Effector CD8-positive, alpha-beta T cell (primary cell): ENCODE results near the gene NFYC.
"Not testable (repeated sequence)": the region's sequence is repeated elsewhere in the genome, so short reads cannot be mapped to it uniquely, and the experiment has no call there.

ENCODE experiments used
- DNase-seq: peaks from one replicate; lab custom pipeline; 2025; lab: John Stamatoyannopoulos, UW

The NFYC gene

GRCh38 chr1:40665335-40666171 lies 26.0 kb upstream of the NFYC start, which contains the start of gene RIMS3:
TSS of gene RIMS3 (minus strand) at chr1:40665682. CDS start at chr1:40641925, 23,757 bp downstream.
- peak; percentile 76 for DNase-seq

- peak; percentile 67 for DNase-seq
Measured at GRCh38 chr1:40668769-40669525, 22.6 kb upstream of the NFYC start.

GRCh38 chr1:40673452-40673851 lies 18.1 kb upstream of the NFYC start:
- no peak for DNase-seq

- no peak for DNase-seq
Measured at GRCh38 chr1:40676501-40676900, 15.0 kb upstream of the NFYC start.

- DNase-seq, result no peak
Measured at GRCh38 chr1:40679165-40679953, 12.1 kb upstream of the NFYC start.

- DNase-seq, result no peak
Measured at GRCh38 chr1:40684669-40685068, 6.8 kb upstream of the NFYC start.

GRCh38 chr1:40687059-40687458 lies 4.4 kb upstream of the NFYC start:
- DNase-seq, result no peak

GRCh38 chr1:40687661-40688060 lies 3.8 kb upstream of the NFYC start:
- no peak for DNase-seq

GRCh38 chr1:40689737-40690136 lies 1.8 kb upstream of the NFYC start:
- no peak for DNase-seq

- no peak for DNase-seq
Measured at GRCh38 chr1:40690771-40691537, 550 bp upstream of the NFYC start.

GRCh38 chr1:40692429-40692895 lies 958 bp downstream of the NFYC start:
- no peak for DNase-seq

- DNase-seq, result no peak
Measured at GRCh38 chr1:40693425-40693824, 1.9 kb downstream of the NFYC start.

- DNase-seq, result no peak
Measured at GRCh38 chr1:40694353-40694874, 2.9 kb downstream of the NFYC start.

GRCh38 chr1:40696294-40696693 lies 4.8 kb downstream of the NFYC start:
- DNase-seq, result no peak

- DNase-seq, result no peak
Measured at GRCh38 chr1:40697436-40697835, 5.9 kb downstream of the NFYC start.

GRCh38 chr1:40699787-40700186 lies 8.3 kb downstream of the NFYC start:
- DNase-seq, result no peak

GRCh38 chr1:40701684-40702083 lies 10.2 kb downstream of the NFYC start:
- DNase-seq, result no peak

- DNase-seq, result not testable (repeated sequence)
Measured at GRCh38 chr1:40702810-40703209, 11.3 kb downstream of the NFYC start.

- no peak for DNase-seq
Measured at GRCh38 chr1:40703316-40703715, 11.8 kb downstream of the NFYC start.

GRCh38 chr1:40704817-40705733 lies 13.6 kb downstream of the NFYC start:
- no peak for DNase-seq
